DMS114 treated with DMSO at 0.1 percent for 48 hours (cell line): ENCODE results near the gene UBA1.
A peak's percentile ranks its signal among the peaks of the same experiment; 100 is the strongest.

ENCODE experiments used
- DNase-seq: peaks from one replicate; lab custom pipeline; 2025; ENCODE audit not compliant: unreplicated experiment; lab: John Stamatoyannopoulos, UW

The UBA1 gene

GRCh38 chrX:47193475-47194193, at the start of gene UBA1:
Gene UBA1 (plus strand): TSS chrX:47193829. CDS start chrX:47198803, 4,974 bp downstream.
- peak; percentile 89 for DNase-seq

- DNase-seq = no peak
Measured at GRCh38 chrX:47143894-47144625, 49.6 kb upstream of the UBA1 start.

- peak; percentile 84 for DNase-seq
Measured at GRCh38 chrX:47144626-47145394, 48.8 kb upstream of the UBA1 start, which contains the start of the genes NDUFB11 and RBM10. Gene NDUFB11 (minus strand): TSS chrX:47144702. CDS start chrX:47144679, 23 bp downstream. Gene RBM10 (plus strand): TSS chrX:47145221. CDS start chrX:47147482, 2,261 bp downstream.

GRCh38 chrX:47145395-47146120, 48.1 kb upstream of the UBA1 start:
- no peak for DNase-seq

- DNase-seq = no peak
Measured at GRCh38 chrX:47146121-47146935, 47.3 kb upstream of the UBA1 start.

GRCh38 chrX:47146936-47147859, 46.4 kb upstream of the UBA1 start:
- no peak for DNase-seq

GRCh38 chrX:47148946-47149345, 44.7 kb upstream of the UBA1 start:
- DNase-seq = no peak

GRCh38 chrX:47151435-47151834, 42.2 kb upstream of the UBA1 start:
- DNase-seq = no peak

GRCh38 chrX:47156611-47157520, 36.8 kb upstream of the UBA1 start:
- DNase-seq = no peak

- no peak for DNase-seq
Measured at GRCh38 chrX:47158131-47158530, 35.5 kb upstream of the UBA1 start.

- DNase-seq = no peak
Measured at GRCh38 chrX:47158781-47159180, 34.8 kb upstream of the UBA1 start.

- DNase-seq = no peak
Measured at GRCh38 chrX:47160781-47161180, 32.8 kb upstream of the UBA1 start.

GRCh38 chrX:47162927-47163583, 30.6 kb upstream of the UBA1 start:
- DNase-seq = no peak

GRCh38 chrX:47164420-47164819, 29.2 kb upstream of the UBA1 start:
- DNase-seq = no peak

GRCh38 chrX:47166126-47166525, 27.5 kb upstream of the UBA1 start:
- DNase-seq = no peak

- no peak for DNase-seq
Measured at GRCh38 chrX:47168495-47169073, 25.0 kb upstream of the UBA1 start.

GRCh38 chrX:47169273-47169672, 24.4 kb upstream of the UBA1 start:
- DNase-seq = no peak
